ENCODE measurements around the gene ADAM8.

DNA sequence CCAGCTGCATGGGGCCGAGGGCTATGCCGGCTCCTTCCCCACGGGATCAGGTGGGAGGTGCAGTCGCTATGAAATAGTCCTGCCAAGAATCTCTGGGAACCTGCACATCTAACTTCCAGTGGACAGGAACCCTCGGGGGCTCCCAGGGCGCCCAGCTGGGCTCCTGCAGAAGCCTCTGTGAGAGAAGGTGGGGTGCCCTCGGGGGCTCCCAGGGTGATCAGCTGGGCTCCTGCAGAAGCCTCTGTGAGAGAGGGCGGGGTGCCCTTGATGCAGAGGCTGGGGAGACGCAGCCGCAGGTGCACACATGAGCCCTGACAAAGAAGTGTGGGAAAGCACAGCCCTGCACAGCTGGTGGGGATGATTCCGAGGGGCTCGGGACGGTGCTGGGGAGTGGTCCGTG, 33.1 kb downstream of the ADAM8 start:
- TF ChIP-seq, protein P1, sequence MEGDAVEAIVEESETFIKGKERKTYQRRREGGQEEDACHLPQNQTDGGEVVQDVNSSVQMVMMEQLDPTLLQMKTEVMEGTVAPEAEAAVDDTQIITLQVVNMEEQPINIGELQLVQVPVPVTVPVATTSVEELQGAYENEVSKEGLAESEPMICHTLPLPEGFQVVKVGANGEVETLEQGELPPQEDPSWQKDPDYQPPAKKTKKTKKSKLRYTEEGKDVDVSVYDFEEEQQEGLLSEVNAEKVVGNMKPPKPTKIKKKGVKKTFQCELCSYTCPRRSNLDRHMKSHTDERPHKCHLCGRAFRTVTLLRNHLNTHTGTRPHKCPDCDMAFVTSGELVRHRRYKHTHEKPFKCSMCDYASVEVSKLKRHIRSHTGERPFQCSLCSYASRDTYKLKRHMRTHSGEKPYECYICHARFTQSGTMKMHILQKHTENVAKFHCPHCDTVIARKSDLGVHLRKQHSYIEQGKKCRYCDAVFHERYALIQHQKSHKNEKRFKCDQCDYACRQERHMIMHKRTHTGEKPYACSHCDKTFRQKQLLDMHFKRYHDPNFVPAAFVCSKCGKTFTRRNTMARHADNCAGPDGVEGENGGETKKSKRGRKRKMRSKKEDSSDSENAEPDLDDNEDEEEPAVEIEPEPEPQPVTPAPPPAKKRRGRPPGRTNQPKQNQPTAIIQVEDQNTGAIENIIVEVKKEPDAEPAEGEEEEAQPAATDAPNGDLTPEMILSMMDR (IDR thresholded peaks at IDR 0.05 in 4 of 5, conservative IDR thresholded peaks at IDR 0.05 in 1 of 5): no peak
- no peak for TF ChIP-seq POLR2A (IDR thresholded peaks at IDR 0.05)
